Naive thymus-derived CD4-positive, alpha-beta T cell (primary cell): ENCODE measurements around the gene IGF2BP2. TPM values are rescaled to one million over a fixed set of nuclear protein-coding genes. Genes with fewer than 3 reads are reported as not detected.

ENCODE experiments used
- ATAC-seq: fragments of 150-1000 bp; cut with Tn5 transposase; 2 replicates; pipeline ENCODE4 v1.10.0; 2021; ENCODE audit warnings: mild to moderate bottlenecking, moderate library complexity
- CTCF ChIA-PET: fragments of 350-600 bp; sonication (Branson Sonifier 250); formaldehyde crosslinking; loops from one replicate; lab custom pipeline; 2021; ENCODE audit warnings: antibody characterized with exemption; lab: Charles Lee
- POLR2A ChIA-PET: fragments of 350-600 bp; sonication (Branson Sonifier 250); formaldehyde crosslinking; loops from one replicate; lab custom pipeline; 2021; ENCODE audit warnings: antibody characterized with exemption, inconsistent platforms; lab: Charles Lee
- DNase-seq, 9 donors: peaks; one replicate each; pipeline versions ENCODE4 v3.0.0 to v3.0.0-alpha.2; 2020 to 2022; ENCODE audit warnings: mixed read lengths in 1 of 9
- H3K27ac ChIP-seq: one replicate; pipeline ENCODE4 v1.7.0; 2013; ENCODE audit warnings: mild to moderate bottlenecking, low read depth, low read length, moderate library complexity
- H3K27me3 ChIP-seq, 2 donors: one replicate each; pipeline ENCODE4 v1.7.0; 2013; ENCODE audit warnings: low read length in 2 of 2, mild to moderate bottlenecking in 2 of 2, moderate library complexity in 2 of 2; ENCODE audit not compliant: control insufficient read depth in 2 of 2, insufficient read depth in 2 of 2
- H3K36me3 ChIP-seq, 3 experiments: 1 replicate in 2 of 3; 2 replicates in 1 of 3; pipeline ENCODE4 v1.7.0; 2013; ENCODE audit warnings: low read length in 3 of 3, mild to moderate bottlenecking in 3 of 3, moderate library complexity in 1 of 3; ENCODE audit not compliant: insufficient read depth in 3 of 3, control insufficient read depth in 2 of 3
- H3K4me1 ChIP-seq, 2 donors: one replicate each; pipeline ENCODE4 v1.7.0; 2013; ENCODE audit warnings: low read length in 2 of 2, mild to moderate bottlenecking in 2 of 2, moderate library complexity in 1 of 2; ENCODE audit not compliant: control insufficient read depth in 2 of 2, insufficient read depth in 2 of 2
- H3K4me3 ChIP-seq: 2 replicates; pipeline ENCODE4 v1.7.0; 2013; ENCODE audit warnings: mild to moderate bottlenecking, low read length
- H3K9me3 ChIP-seq, 3 experiments: 1 replicate in 2 of 3; 2 replicates in 1 of 3; pipeline ENCODE4 v1.7.0; 2013; ENCODE audit warnings: low read length in 3 of 3; ENCODE audit not compliant: control insufficient read depth in 2 of 3
- H3K27ac Mint-ChIP-seq, 9 donors: one replicate each; pipeline ENCODE4 v1.8.0; 2020 to 2022; ENCODE audit warnings: mixed read lengths in 9 of 9, mild to moderate bottlenecking in 8 of 9, moderate library complexity in 5 of 9, inconsistent platforms in 2 of 9
- H3K27me3 Mint-ChIP-seq, 5 donors: one replicate each; pipeline ENCODE4 v1.8.0; 2021 to 2022; ENCODE audit warnings: mixed read lengths in 5 of 5, mild to moderate bottlenecking in 1 of 5
- H3K36me3 Mint-ChIP-seq, 5 donors: one replicate each; pipeline ENCODE4 v1.8.0; 2020 to 2022; ENCODE audit warnings: mixed read lengths in 5 of 5, mild to moderate bottlenecking in 3 of 5, inconsistent platforms in 1 of 5
- H3K4me1 Mint-ChIP-seq, 7 donors: one replicate each; pipeline ENCODE4 v1.8.0; 2020 to 2022; ENCODE audit warnings: mixed read lengths in 7 of 7, mild to moderate bottlenecking in 3 of 7, inconsistent platforms in 1 of 7
- H3K4me3 Mint-ChIP-seq, 10 donors: one replicate each; pipeline ENCODE4 v1.8.0; 2020 to 2022; ENCODE audit warnings: mild to moderate bottlenecking in 10 of 10, mixed read lengths in 10 of 10, moderate library complexity in 6 of 10, inconsistent platforms in 2 of 10
- H3K9me3 Mint-ChIP-seq, 11 donors: one replicate each; pipeline ENCODE4 v1.8.0; 2020 to 2022; ENCODE audit warnings: mixed read lengths in 11 of 11, mild to moderate bottlenecking in 4 of 11, inconsistent platforms in 1 of 11, moderate library complexity in 1 of 11
- intact Hi-C, 2 donors: fragments of 100-400 bp; cut with micrococcal nuclease; formaldehyde crosslinking; loops; one replicate each; pipeline ENCODE4 v1.15.1; 2023
- polyA plus RNA-seq, 2 donors: library from polyadenylated mRNA; unstranded; fragments of 300-500 nt; fragmentation: Illumina TruSeq; gene quantifications; one replicate each; pipeline ENCODE4 v1.2.3, GENCODE V29; 2021
- total RNA-seq, 6 experiments: library from RNA in 5 of 6; stranded (reverse) in 5 of 6; gene quantifications; 1 replicate in 5 of 6; 2 replicates in 1 of 6; pipeline ENCODE4 v1.2.3 and lab custom pipeline; 2021 to 2026

IGF2BP2 gene
- total and polyA plus RNA-seq, 7 experiments from 2014 or later = 0.14 to 5.0 (median 0.87) TPM; not detected in 3

DNA sequence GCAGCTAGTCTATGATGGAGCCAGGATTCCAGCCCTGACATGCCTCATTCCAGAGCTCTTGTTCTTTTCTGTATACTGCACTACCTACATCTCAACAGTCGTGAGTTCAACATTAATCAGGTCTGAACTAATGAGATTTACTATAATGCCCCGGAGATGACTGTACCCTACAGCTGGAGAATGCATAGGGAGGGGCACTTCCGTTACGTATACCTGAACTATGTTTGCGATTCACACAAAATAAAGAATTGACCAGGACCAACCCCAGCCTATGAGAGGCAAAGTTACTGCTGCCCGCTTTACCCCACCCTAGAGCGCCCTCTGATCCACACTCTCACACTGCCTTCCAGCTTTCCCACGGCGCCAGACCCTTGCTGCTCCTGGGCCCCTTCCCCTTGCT is 97.0 kb downstream of the IGF2BP2 start:
- H3K4me3 Mint-ChIP-seq = no peak overlapping the region
- no peaks in the 10 kb centered on the region for H3K4me1 Mint-ChIP-seq
- H3K9me3 Mint-ChIP-seq = peaks cover 0 to 1% (median 0%) of the 10 kb centered on the region in 11 donors
- ChIA-PET POLR2A (no interaction called here), CTCF (no interaction called here)
- no peak overlapping the region for H3K27ac ChIP-seq
- H3K36me3 Mint-ChIP-seq = no peaks in the 10 kb centered on the region
- no peak overlapping the region for H3K27ac Mint-ChIP-seq
- H3K9me3 ChIP-seq = no peaks in the 10 kb centered on the region
- peaks cover 4 to 12% (median 11%) of the 10 kb centered on the region in 5 donors for H3K27me3 Mint-ChIP-seq
- H3K27me3 ChIP-seq = no peaks in the 10 kb centered on the region
- DNase-seq = no peak
- H3K36me3 ChIP-seq = no peaks in the 10 kb centered on the region
- intact Hi-C loops = no loop called here
- no peak for ATAC-seq
- H3K4me3 ChIP-seq = no peak overlapping the region
- no peaks in the 10 kb centered on the region for H3K4me1 ChIP-seq

DNA sequence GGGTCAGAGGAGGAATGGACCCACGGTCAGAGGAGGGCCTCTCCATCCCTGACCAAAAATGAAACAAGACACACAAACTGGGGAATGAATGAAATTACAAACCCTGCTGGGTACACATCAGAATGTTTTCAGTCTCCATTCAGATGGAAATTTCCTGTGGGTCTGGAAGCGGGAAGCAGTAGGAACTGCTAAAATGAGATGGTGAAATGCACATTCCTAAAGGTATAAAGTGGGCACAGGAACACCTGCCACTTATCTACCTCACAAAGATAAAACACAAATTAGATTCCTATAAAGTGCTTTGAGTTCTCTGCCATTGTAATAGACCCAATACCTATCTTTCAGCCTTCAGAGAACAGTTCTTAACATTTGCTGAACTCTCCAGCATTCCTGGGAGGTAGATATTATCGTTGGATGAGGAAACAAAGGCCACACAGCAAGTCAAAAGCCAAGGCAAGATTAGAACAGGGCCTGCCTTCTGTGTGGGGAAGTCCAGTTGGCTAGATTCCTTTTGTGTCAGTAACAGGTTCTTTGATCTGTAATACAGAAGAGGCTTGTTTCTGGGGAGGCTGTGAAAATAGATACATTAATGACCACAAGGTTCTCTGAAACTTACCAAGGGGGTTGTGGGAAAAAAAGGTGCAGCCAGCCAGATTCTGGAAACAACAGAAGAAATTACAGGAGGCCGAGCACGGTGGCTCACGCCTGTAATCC is 98.4 kb downstream of the IGF2BP2 start:
- H3K9me3 Mint-ChIP-seq = peaks cover 0 to 1% (median 0%) of the 10 kb centered on the region in 11 donors
- peaks cover 9 to 13% (median 11%) of the 10 kb centered on the region in 5 donors for H3K27me3 Mint-ChIP-seq
- H3K36me3 ChIP-seq = no peaks in the 10 kb centered on the region
- DNase-seq = no peak
- POLR2A ChIA-PET = no interaction called here
- H3K27me3 ChIP-seq = no peaks in the 10 kb centered on the region
- H3K36me3 Mint-ChIP-seq = no peaks in the 10 kb centered on the region
- ATAC-seq = no peak
- no peak overlapping the region for H3K4me3 Mint-ChIP-seq
- H3K4me3 ChIP-seq = no peak overlapping the region
- peaks cover 0 to under 1% (median 0%) of the 10 kb centered on the region in 7 donors for H3K4me1 Mint-ChIP-seq
- intact Hi-C loops = no loop called here
- CTCF ChIA-PET = no interaction called here
- H3K27ac Mint-ChIP-seq = no peak overlapping the region
- H3K27ac ChIP-seq = no peak overlapping the region
- H3K9me3 ChIP-seq = no peaks in the 10 kb centered on the region
- H3K4me1 ChIP-seq = no peaks in the 10 kb centered on the region

DNA sequence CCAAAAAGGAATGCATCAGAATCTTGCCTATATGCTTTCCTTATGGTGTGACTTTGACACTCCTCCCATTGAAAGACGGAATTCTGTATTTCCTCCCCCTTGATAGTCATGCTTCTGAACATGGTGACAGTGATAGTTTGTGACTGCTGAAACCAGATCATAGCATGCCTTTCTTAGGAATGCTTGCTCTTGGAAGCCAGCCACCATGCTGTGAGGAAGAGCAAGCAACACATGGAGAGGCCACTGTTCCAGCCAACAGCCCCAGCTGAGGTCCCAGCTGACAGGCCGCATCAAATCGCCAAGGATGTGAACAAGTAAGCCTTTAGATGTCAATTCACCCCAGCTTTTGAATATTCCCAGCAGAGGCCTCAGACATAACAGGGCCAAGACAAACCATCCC is 100.1 kb downstream of the IGF2BP2 start:
- Mint-ChIP-seq H3K27me3 (peaks cover 5 to 15% (median 11%) of the 10 kb centered on the region in 5 donors), H3K9me3 (peaks cover 0 to 1% (median 0%) of the 10 kb centered on the region in 11 donors), H3K36me3 (no peaks in the 10 kb centered on the region), H3K4me3 (no peak overlapping the region), H3K27ac (no peak overlapping the region), H3K4me1 (peaks cover 0 to 2% (median 0%) of the 10 kb centered on the region in 7 donors)
- DNase-seq (no peak), ATAC-seq (no peak)
- ChIA-PET POLR2A (no interaction called here), CTCF (no interaction called here)
- H3K4me1 ChIP-seq = no peaks in the 10 kb centered on the region
- H3K36me3 ChIP-seq = no peaks in the 10 kb centered on the region
- H3K4me3 ChIP-seq = no peak overlapping the region
- no peaks in the 10 kb centered on the region for H3K9me3 ChIP-seq
- intact Hi-C loops = no loop called here
- H3K27ac ChIP-seq = no peak overlapping the region
- H3K27me3 ChIP-seq = no peaks in the 10 kb centered on the region

DNA sequence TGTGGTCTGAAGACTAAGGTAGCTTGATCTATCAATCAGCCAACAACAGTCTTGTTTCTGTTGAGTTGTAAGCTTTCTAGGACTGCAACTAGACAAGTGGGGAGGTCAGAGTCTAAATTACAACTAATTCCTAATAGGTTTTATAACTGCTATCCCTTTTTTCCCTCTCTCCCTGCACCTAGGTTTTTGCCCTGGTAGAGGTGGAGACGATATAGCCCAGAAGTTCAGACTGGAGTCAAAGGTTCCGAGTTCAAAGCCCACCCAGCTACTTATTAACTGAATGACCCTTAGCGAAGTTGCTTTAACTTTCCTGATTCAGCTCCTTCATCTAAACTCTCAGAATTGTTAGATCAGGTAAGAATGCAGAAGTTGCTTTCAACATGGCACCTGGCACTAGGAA is 100.6 kb downstream of the IGF2BP2 start:
- CTCF ChIA-PET = no interaction called here
- no peaks in the 10 kb centered on the region for H3K9me3 ChIP-seq
- Mint-ChIP-seq H3K4me3 (no peak overlapping the region), H3K36me3 (no peaks in the 10 kb centered on the region), H3K27me3 (peaks cover 5 to 18% (median 11%) of the 10 kb centered on the region in 5 donors), H3K9me3 (peaks cover 0 to 1% (median 0%) of the 10 kb centered on the region in 11 donors), H3K27ac (no peak overlapping the region), H3K4me1 (peaks cover 0 to 2% (median 0%) of the 10 kb centered on the region in 7 donors)
- no peaks in the 10 kb centered on the region for H3K27me3 ChIP-seq
- H3K27ac ChIP-seq = no peak overlapping the region
- no peak for DNase-seq
- no peak overlapping the region for H3K4me3 ChIP-seq
- POLR2A ChIA-PET = interaction anchor here (0.6 kb wide), 1 partner anchor 1681 kb away, joined by 6 read pairs; no protein-coding TSS in a partner anchor
- intact Hi-C loops = no loop called here
- H3K36me3 ChIP-seq = no peaks in the 10 kb centered on the region
- ATAC-seq = no peak
- no peaks in the 10 kb centered on the region for H3K4me1 ChIP-seq

DNA sequence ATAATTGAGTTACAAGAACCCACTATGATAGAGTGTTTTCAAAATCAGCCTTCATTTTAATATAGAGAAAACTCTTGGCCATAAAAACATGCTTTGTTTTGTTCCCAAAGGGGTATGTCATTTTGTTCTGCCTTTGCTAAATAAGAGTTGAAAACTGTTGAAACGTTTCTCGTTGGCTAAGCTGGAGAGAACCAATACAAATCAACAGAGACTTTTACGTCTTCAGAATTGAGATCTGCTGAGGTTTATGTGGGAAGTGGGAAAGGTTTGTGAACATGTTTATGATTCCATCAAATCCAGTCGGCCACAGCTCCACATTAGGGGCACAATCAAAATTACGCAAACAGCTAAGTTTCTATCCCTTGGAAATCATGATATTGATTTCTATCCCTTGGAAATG is 102.0 kb downstream of the IGF2BP2 start:
- peaks cover 0 to 1% (median 0%) of the 10 kb centered on the region in 11 donors for H3K9me3 Mint-ChIP-seq
- peaks cover 5 to 22% (median 11%) of the 10 kb centered on the region in 5 donors for H3K27me3 Mint-ChIP-seq
- Histone ChIP-seq H3K27me3 (no peaks in the 10 kb centered on the region), H3K4me1 (no peaks in the 10 kb centered on the region), H3K27ac (no peak overlapping the region), H3K4me3 (no peak overlapping the region), H3K36me3 (no peaks in the 10 kb centered on the region), H3K9me3 (no peaks in the 10 kb centered on the region)
- peaks cover 0 to 2% (median 0%) of the 10 kb centered on the region in 7 donors for H3K4me1 Mint-ChIP-seq
- H3K4me3 Mint-ChIP-seq = no peak overlapping the region
- ATAC-seq = no peak
- CTCF ChIA-PET = no interaction called here
- H3K36me3 Mint-ChIP-seq = no peaks in the 10 kb centered on the region
- intact Hi-C loops = no loop called here
- POLR2A ChIA-PET = no interaction called here
- no peak for DNase-seq
- no peak overlapping the region for H3K27ac Mint-ChIP-seq

DNA sequence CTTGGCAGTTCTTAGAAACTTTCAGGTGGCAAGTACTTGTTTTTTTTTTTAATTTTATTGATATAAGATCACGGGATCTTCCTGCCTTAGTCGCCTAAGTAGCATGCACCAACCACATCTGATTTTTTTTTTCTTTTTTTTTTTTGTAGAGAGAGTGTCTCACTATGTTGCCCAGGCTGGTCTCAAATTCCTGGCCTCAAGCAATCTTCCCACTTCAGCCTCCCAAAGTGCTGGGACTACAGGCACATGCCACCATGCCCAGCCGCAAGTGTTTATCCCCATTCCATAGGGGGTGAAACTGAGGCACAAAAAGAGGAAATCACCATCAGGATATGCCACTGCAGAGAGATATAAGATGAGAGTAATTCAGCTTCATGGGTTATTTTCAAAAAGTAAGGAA is 102.9 kb downstream of the IGF2BP2 start:
- peaks cover 0 to 1% (median 0%) of the 10 kb centered on the region in 11 donors for H3K9me3 Mint-ChIP-seq
- H3K27ac Mint-ChIP-seq = no peak overlapping the region
- H3K9me3 ChIP-seq = no peaks in the 10 kb centered on the region
- intact Hi-C loops = no loop called here
- H3K4me1 Mint-ChIP-seq = peaks cover 0 to 2% (median 0%) of the 10 kb centered on the region in 7 donors
- H3K36me3 ChIP-seq = no peaks in the 10 kb centered on the region
- ATAC-seq (no peak), DNase-seq (no peak)
- no peak overlapping the region for H3K4me3 Mint-ChIP-seq
- no peak overlapping the region for H3K27ac ChIP-seq
- CTCF ChIA-PET = no interaction called here
- H3K4me1 ChIP-seq = no peaks in the 10 kb centered on the region
- POLR2A ChIA-PET = no interaction called here
- H3K27me3 ChIP-seq = no peaks in the 10 kb centered on the region
- H3K27me3 Mint-ChIP-seq = peaks cover 5 to 22% (median 11%) of the 10 kb centered on the region in 5 donors
- no peaks in the 10 kb centered on the region for H3K36me3 Mint-ChIP-seq
- H3K4me3 ChIP-seq = no peak overlapping the region

DNA sequence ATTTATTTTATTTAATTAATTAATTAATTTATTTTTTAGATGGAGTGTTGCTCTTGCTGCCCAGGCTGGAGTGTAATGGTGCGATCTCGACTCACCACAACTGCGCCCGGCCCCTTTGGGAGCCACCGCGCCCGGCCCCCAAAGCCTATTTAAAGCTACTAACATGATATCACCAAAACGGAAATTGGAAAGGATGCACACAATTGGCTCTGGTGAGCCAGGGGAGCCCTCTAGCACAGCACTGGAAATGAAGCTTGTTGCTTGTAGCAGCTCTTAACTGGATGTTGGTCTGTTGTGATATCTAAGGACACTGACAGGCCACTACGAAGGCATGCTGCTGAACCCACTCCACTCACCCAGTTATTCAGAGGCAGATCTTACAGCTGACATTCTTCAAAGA is 104.5 kb downstream of the IGF2BP2 start:
- POLR2A ChIA-PET = no interaction called here
- ATAC-seq (no peak), DNase-seq (no peak)
- H3K9me3 ChIP-seq = no peaks in the 10 kb centered on the region
- H3K27ac ChIP-seq = no peak overlapping the region
- intact Hi-C loops = no loop called here
- no peak overlapping the region for H3K4me3 Mint-ChIP-seq
- no peaks in the 10 kb centered on the region for H3K27me3 ChIP-seq
- no peak overlapping the region for H3K27ac Mint-ChIP-seq
- no peak overlapping the region for H3K4me3 ChIP-seq
- no peaks in the 10 kb centered on the region for H3K36me3 ChIP-seq
- peaks cover 0 to 1% (median 0%) of the 10 kb centered on the region in 11 donors for H3K9me3 Mint-ChIP-seq
- CTCF ChIA-PET = no interaction called here
- H3K4me1 ChIP-seq = no peaks in the 10 kb centered on the region
- peaks cover 0 to 4% (median 0%) of the 10 kb centered on the region in 7 donors for H3K4me1 Mint-ChIP-seq
- peaks cover 5 to 22% (median 11%) of the 10 kb centered on the region in 5 donors for H3K27me3 Mint-ChIP-seq
- H3K36me3 Mint-ChIP-seq = no peaks in the 10 kb centered on the region
